ENCODE measurements around the gene FDPS.

FDPS gene
- 48.3 to 151 (median 87.6) reads per million in 9 experiments for total RNA-seq

DNA sequence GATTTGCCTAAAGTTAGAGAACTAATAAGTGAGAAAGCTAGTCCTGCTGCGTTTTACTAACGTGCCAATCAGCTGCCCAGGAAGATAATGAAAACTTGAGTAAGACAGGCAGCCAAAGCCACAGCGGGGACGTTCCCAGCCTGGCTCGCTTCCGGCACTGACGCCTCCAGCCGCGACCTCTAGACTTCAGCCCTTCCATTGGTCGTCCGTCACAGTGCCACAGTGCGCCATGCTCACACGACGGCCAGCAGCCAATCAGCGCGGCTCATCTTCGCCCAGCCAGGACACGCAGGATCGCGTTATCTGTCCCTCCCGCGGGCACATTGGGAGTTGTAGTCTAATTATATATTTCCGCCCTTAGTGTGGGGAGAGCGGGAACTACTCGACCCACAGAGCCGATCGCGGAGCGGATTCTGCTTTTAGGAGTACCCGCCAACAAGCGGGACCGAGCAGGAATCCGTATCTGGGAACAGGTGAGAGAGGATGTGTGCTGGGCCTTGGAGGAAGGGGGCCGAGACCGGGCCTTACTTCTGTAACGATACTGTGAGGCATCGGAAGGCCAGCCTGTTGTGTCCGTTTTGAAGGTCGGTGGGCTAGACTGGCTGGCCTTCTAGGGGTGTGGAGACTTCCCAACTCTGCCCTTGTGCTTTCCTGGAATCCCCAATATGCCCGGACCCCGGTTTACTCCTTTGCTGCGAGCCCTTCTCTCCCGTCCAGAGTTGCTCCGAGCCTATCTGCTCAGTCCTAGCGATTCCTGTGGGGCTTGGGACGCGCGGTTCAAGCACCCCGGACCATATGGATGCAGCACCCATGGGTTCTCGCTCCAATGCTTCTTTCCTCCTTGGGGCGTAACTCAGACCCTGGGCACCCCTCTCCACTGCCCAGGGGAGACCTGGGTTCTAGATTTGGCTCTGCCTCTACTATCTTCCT, at the start of gene FDPS:
FDPS (plus strand) TSS at position 374 of the 930 bp plus-strand sequence. CDS start 924 bp downstream, outside the sequence.
- DNase-seq, result peak; percentile 92 to 94 (median 94)
- Mint-ChIP-seq H3K27ac (peak within 1 kb of the TSS; percentile 97), H3K9me3 (no peaks in the 10 kb centered on the region), H3K4me3 (peak within 1 kb of the TSS; percentile 94 to 95), H3K36me3 (ENCODE audit: insufficient read depth) (peaks cover 21% of the 10 kb centered on the region), H3K4me1 (ENCODE audit: low read depth in 2 of 2) (peaks cover 26 to 35% of the 10 kb centered on the region in 2 donors), H3K27me3 (no peaks in the 10 kb centered on the region)
- ATAC-seq (replicated peaks), result peak; percentile 97

DNA sequence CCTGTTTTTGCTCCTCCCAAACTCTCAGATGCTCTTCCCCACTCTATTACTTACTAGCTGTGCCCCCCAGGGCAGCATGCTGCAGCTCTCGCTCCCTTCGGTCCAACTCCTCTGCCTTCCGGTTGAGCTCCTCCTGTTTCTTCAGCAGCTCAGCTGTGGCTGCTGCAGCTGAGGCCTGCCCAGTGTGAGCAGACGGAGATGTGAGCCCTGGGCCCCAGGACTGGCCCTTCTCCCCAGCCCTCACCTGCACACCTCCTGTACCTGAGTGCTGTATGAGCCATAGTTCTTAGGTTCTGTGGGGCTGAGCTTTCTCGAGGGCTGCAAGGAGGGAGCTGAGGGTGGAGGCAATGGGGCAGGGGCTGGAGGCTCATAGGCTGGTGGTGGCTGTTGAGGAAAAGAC, 48.4 kb upstream of the FDPS start:
- H3K27me3 Mint-ChIP-seq, result no peaks in the 10 kb centered on the region
- H3K4me3 Mint-ChIP-seq, result peak overlapping the region in 1 of 2 donors; percentile 93
- ATAC-seq (replicated peaks), result no peak
- peak overlapping the region; percentile 87 to 97 for H3K27ac Mint-ChIP-seq
- peaks cover 35 to 44% of the 10 kb centered on the region in 2 donors for H3K4me1 Mint-ChIP-seq (ENCODE audit: low read depth in 2 of 2)
- no peak for DNase-seq
- no peaks in the 10 kb centered on the region for H3K9me3 Mint-ChIP-seq
- peaks cover 48% of the 10 kb centered on the region for H3K36me3 Mint-ChIP-seq (ENCODE audit: insufficient read depth)

DNA sequence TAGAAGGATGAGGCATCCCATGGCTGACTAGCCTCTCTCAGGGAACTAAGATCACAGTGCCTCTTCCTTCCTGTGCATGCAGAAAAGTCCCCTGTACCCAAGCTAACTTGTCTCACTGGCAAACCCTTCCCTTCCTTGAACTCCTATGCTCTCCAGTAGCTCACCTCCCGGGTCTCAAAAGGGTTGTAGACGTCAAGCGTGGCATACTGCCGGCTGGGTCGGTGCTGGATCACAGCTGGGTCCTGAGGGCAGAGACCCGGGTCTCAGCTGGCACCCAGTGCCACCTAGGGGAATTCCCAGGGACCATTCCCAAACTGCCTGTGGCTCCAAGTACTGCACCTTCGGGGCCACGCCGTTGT, 47.2 kb upstream of the FDPS start:
- no peaks in the 10 kb centered on the region for H3K27me3 Mint-ChIP-seq
- H3K4me3 Mint-ChIP-seq, result peak overlapping the region; percentile 93 to 97
- peak overlapping the region; percentile 95 to 97 for H3K27ac Mint-ChIP-seq
- no peak for ATAC-seq (replicated peaks)
- H3K36me3 Mint-ChIP-seq (ENCODE audit: insufficient read depth), result peaks cover 52% of the 10 kb centered on the region
- H3K9me3 Mint-ChIP-seq, result no peaks in the 10 kb centered on the region
- no peak for DNase-seq
- peaks cover 24 to 35% of the 10 kb centered on the region in 2 donors for H3K4me1 Mint-ChIP-seq (ENCODE audit: low read depth in 2 of 2)

DNA sequence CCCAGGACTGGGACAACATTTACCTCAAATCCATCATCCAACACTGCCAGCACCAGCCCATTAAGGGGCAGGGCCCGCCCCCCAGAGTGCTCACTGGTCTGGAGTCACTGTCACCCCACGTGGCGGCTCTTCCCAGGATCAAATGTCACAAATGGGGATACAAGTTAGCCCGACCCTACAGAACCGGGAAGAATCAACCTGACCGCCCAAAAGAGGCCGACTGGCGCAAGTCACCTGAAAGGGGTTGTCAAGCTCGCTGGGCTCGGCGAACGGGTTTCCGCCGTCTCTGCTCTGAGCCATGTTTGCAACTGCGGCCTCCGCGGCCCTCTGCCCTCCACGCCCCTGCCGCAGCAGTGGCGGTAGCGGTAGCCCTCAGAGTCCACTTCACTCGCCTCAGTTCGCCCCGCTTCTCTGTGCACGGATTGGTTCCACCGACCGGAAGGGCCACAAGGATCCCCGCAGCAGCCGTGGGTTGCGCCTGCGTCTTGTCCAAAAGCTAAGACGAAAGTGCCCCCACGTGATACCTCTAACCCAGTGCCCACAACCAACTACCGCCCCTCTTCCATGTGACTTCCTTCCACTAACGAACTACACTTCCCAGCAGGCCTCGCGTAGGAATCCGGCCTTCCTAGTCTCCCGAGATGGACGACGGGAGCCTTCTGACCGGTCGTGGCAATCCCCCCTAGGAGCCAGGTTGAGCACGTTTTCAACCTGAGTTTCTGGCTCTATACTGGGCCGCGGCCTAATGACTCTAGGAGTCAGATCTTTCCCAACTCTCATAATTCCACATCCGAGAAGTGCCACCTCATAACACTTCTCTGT, 46.6 kb upstream of the FDPS start, which contains the start of gene SCAMP3:
SCAMP3 (minus strand) TSS at position 509 of the 822 bp plus-strand sequence; CDS start at position 300, 209 bp downstream.
- Mint-ChIP-seq H3K27ac (peak within 1 kb of the TSS; percentile 95 to 97), H3K27me3 (no peaks in the 10 kb centered on the region), H3K4me1 (ENCODE audit: low read depth in 2 of 2) (peaks cover 24 to 30% of the 10 kb centered on the region in 2 donors), H3K36me3 (ENCODE audit: insufficient read depth) (peaks cover 52% of the 10 kb centered on the region), H3K4me3 (peak within 1 kb of the TSS; percentile 93 to 97), H3K9me3 (no peaks in the 10 kb centered on the region)
- DNase-seq (peak; percentile 74 to 78 (median 78)), ATAC-seq (replicated peaks) (peak; percentile 99)

DNA sequence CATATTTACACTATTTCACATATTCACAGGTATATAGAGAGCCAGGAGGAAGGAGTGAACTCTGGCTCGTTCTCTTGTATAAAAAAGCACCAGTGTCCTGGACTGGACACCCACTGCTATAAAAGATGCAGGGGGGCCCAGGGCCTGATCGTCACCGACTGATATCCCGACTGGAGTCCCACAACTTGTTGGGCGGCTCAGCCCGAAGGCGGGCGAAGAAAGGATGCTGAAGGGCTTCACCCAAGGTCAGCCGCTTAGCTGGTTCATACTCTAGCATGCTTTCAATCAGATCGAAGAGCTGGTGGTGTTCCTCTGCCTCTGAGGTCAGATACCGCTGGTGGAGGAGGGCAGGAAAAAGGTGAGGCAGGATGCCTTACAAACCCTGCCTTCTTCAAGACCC, 45.6 kb upstream of the FDPS start:
- H3K27ac Mint-ChIP-seq, result peak overlapping the region; percentile 95 to 97
- H3K36me3 Mint-ChIP-seq (ENCODE audit: insufficient read depth), result peaks cover 53% of the 10 kb centered on the region
- H3K27me3 Mint-ChIP-seq, result no peaks in the 10 kb centered on the region
- H3K9me3 Mint-ChIP-seq, result no peaks in the 10 kb centered on the region
- peak overlapping the region; percentile 93 to 97 for H3K4me3 Mint-ChIP-seq
- DNase-seq (no peak), ATAC-seq (replicated peaks) (no peak)
- peaks cover 20 to 25% of the 10 kb centered on the region in 2 donors for H3K4me1 Mint-ChIP-seq (ENCODE audit: low read depth in 2 of 2)

DNA sequence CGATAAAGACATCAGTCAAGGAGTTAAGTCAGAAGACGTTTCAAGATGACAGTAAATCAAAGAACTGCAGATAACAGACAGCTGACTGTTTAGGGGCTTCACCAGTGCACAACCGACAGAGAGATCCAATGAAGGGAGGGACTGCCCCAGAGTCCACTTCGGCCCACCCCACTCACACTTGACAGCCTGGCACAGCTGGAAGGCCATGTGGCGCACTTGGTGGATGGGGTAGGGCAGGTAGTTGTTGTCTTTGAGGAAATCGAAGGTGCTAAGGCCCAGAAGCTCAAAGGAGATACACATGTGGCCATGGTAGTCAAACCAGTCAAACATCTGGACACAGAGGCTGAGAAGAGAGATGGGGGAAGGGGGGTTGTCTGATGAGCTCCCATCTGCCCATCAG, 42.1 kb upstream of the FDPS start:
- Mint-ChIP-seq H3K27ac (no peak overlapping the region), H3K4me1 (ENCODE audit: low read depth in 2 of 2) (peaks cover 11 to 16% of the 10 kb centered on the region in 2 donors), H3K9me3 (no peaks in the 10 kb centered on the region), H3K36me3 (ENCODE audit: insufficient read depth) (peaks cover 60% of the 10 kb centered on the region), H3K27me3 (no peaks in the 10 kb centered on the region), H3K4me3 (no peak overlapping the region)
- DNase-seq (no peak), ATAC-seq (replicated peaks) (no peak)

DNA sequence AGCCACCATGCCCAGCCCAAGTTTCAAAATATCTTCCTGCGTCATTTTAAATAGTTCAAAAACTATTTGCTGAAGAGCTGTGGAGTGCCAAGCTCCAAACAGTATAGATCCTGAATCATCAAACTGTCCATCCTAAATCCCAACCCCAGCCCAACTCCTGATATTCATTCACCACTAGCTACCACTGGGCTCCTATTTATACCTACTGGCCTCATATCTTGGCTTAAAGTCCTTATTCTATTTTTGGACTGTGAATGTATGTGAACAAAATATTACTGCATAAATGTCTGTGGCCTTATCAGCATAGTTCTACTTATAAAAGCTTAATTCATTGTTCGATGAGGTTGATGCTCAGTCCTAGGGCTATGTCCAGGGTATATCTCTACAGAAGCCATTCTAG, 41.3 kb upstream of the FDPS start:
- Mint-ChIP-seq H3K27ac (peak overlapping the region in 1 of 2 donors; percentile 10), H3K27me3 (no peaks in the 10 kb centered on the region), H3K36me3 (ENCODE audit: insufficient read depth) (peaks cover 59% of the 10 kb centered on the region), H3K4me1 (ENCODE audit: low read depth in 2 of 2) (peaks cover 7 to 12% of the 10 kb centered on the region in 2 donors), H3K4me3 (no peak overlapping the region), H3K9me3 (no peaks in the 10 kb centered on the region)
- DNase-seq (no peak), ATAC-seq (replicated peaks) (no peak)

DNA sequence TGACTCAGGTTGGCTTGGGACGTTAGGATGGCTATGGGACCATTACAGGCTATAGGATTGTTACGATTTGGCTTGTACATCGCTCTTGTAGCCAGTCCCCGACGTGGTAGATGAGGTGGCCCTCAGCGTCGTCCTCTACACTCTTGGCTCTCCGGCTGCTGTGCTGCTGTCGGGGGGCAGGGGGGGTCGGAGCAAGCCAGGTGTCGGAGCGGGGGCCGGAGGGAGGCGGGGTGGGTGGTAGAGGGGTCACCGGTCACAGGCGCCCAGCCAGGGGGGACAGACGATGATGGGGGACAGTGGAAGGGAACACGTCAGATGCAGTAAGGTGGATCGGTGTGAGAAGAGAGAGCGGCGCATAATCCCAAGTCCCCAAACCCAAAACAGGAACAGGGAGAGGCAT, 40.0 kb upstream of the FDPS start:
- H3K27me3 Mint-ChIP-seq, result no peaks in the 10 kb centered on the region
- H3K9me3 Mint-ChIP-seq, result no peaks in the 10 kb centered on the region
- H3K4me3 Mint-ChIP-seq, result no peak overlapping the region
- H3K27ac Mint-ChIP-seq, result no peak overlapping the region
- ATAC-seq (replicated peaks) (no peak), DNase-seq (no peak)
- peaks cover 15 to 21% of the 10 kb centered on the region in 2 donors for H3K4me1 Mint-ChIP-seq (ENCODE audit: low read depth in 2 of 2)
- H3K36me3 Mint-ChIP-seq (ENCODE audit: insufficient read depth), result peaks cover 61% of the 10 kb centered on the region

DNA sequence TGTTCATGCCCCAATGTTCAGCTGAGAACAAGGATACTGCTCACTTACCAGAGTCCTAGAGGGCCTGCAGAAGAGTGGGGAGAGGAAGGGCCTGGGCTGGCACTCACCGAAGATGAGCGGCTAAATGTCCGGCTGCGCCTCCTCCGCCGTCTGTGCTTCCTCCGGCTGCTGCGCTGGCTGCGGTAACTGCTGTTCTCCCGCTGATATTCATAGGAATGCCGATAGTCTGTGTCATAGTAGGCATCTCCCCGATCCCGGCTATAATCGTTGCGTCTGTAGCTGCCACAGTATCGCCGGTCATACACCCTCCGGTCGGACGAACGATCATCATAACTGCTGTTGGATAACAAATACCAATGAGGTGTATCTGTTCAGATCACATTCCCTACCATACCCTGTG, 39.3 kb upstream of the FDPS start:
- Mint-ChIP-seq H3K36me3 (ENCODE audit: insufficient read depth) (peaks cover 57% of the 10 kb centered on the region), H3K9me3 (no peaks in the 10 kb centered on the region), H3K27ac (no peak overlapping the region), H3K4me3 (no peak overlapping the region), H3K27me3 (no peaks in the 10 kb centered on the region), H3K4me1 (ENCODE audit: low read depth in 2 of 2) (peaks cover 17 to 23% of the 10 kb centered on the region in 2 donors)
- no peak for ATAC-seq (replicated peaks)
- DNase-seq, result no peak

DNA sequence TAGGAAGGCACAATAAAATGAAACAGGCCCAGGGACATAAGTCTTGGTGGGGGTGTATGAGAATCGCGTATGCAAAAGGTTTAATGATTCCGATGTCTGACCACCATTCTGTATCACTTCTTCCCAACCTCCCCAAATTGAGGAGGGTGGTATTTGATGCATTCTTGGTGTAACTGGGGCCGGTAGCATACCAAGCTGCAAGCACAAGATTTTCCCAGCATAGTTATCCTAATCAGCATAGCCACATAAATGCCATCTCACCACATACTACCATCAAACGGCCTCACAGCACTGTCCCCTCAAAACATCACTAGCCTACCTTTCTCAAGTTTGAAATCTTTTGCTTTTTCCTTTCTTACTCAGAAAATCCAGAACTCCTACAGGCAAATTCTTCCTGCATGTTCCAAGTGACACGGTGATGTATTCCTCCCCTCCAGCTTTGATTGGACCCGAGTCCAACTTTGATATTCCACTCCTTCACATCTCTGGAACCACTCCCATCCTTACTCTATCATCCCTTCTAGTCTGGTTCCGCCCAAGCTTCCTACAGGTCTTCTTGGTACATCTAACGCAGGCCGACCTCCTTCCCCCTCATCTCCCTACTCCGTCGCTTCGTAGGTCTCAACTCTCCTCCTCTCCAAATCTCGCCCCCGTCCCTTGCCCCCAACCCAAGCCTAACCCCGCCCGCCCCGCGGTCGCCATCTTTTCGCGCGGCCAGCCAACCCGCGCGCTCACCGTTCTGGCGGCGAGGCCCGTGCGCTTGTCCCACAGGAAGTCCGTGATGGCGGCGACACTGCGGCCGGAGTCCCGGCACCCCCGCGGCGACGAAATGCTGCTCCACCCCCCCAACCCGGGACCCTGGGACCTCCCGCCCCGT, 36.0 kb upstream of the FDPS start:
- DNase-seq (no peak), ATAC-seq (replicated peaks) (peak; percentile 26)
- Mint-ChIP-seq H3K27me3 (no peaks in the 10 kb centered on the region), H3K4me3 (peak overlapping the region; percentile 79 to 83), H3K27ac (peak overlapping the region; percentile 87 to 96), H3K9me3 (no peaks in the 10 kb centered on the region), H3K4me1 (ENCODE audit: low read depth in 2 of 2) (peaks cover 27 to 33% of the 10 kb centered on the region in 2 donors), H3K36me3 (ENCODE audit: insufficient read depth) (peaks cover 45% of the 10 kb centered on the region)

DNA sequence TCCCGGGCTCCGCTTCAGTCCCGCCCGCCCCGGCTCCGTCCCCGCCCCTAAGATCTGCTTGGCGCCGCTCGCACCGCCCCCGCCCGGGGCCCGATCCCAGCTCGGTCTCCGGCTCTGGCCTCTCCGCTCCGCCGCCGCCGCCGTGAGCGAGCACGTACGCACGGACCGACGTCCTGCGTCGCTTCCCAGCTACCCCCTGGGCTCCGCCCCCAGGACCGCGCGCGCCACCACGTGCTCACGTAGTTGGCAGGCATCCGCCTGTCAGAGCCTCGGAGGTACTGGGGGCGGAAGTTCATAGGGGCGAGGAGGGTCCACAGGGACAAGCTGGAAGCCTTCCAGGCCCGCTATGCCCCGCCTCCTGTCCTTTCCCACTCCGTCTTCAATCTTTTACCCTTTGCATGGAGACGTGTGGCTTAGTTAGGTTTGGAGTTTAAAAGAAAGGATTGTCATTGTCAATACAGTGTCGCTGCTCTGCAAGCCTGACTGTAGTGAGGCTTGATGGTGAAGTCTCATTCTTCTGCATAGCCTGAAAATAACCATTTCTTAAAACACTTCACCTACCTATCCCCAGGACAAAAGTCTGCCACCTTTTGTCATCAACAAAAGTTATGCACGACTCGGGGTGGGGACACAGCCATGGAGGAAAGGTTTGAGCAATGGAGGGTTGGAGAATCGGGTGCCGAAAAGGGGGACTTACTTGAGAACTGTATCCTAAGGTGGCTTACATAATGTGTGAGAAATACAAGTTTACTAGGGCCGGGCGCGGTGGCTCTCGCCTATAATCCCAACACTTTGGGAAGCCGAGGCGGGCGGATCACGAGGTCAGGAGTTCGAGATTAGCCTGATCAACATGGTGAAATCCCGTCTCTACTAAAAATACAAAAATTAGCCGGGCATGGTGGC, 35.1 kb upstream of the FDPS start, which contains the start of gene CLK2:
CLK2 (minus strand) TSS at position 162 of the 903 bp plus-strand sequence. CDS start 2,527 bp downstream, outside the sequence.
- DNase-seq (peak; percentile 89 to 92 (median 90)), ATAC-seq (replicated peaks) (peak; percentile 87)
- H3K36me3 Mint-ChIP-seq (ENCODE audit: insufficient read depth), result peaks cover 36% of the 10 kb centered on the region

More for the DNA sequence above, 35.1 kb upstream of the FDPS start, which contains the start of gene CLK2:
- Mint-ChIP-seq H3K9me3 (no peaks in the 10 kb centered on the region), H3K27ac (peak within 1 kb of the TSS; percentile 87 to 96), H3K4me1 (ENCODE audit: low read depth in 2 of 2) (peaks cover 27 to 33% of the 10 kb centered on the region in 2 donors), H3K27me3 (no peaks in the 10 kb centered on the region), H3K4me3 (peak within 1 kb of the TSS; percentile 79 to 83)

All from effector memory CD8-positive, alpha-beta T cell (primary cell).